ENCODE data around the gene HSPA1A. TPM values are rescaled to one million over a fixed set of nuclear protein-coding genes. Genes with fewer than 3 reads are reported as not detected.

Gene HSPA1A
- total and polyA plus RNA-seq, 9 of the 15 experiments (the other 6 are each of a cell fraction or from before 2014, with no cell fraction given): 2.2 to 273 (median 107) TPM

GRCh38 chr6:31795616-31796298, 19.6 kb upstream of the HSPA1A start, which contains the start of gene VARS1 (continued):
- no peak for TF ChIP-seq MGA (IDR thresholded peaks at IDR 0.05)
- 0 out of 2 replicates have a peak, but pooled peaks have one; percentile 47 for TF ChIP-seq SMAD3 (CRISPR knock-in tag; conservative IDR thresholded peaks at IDR 0.05)
- peak; percentile 84 for TF ChIP-seq JUND (IDR thresholded peaks at IDR 0.05; ENCODE audit: borderline replicate concordance, low read depth, low read length)
- peak; percentile 61; the same call in 1 of the 3 replicates for TF ChIP-seq JUND (tag; IDR thresholded peaks at IDR 0.05; ENCODE audit: borderline replicate concordance, low read depth, low read length)
- TF ChIP-seq, protein P1, sequence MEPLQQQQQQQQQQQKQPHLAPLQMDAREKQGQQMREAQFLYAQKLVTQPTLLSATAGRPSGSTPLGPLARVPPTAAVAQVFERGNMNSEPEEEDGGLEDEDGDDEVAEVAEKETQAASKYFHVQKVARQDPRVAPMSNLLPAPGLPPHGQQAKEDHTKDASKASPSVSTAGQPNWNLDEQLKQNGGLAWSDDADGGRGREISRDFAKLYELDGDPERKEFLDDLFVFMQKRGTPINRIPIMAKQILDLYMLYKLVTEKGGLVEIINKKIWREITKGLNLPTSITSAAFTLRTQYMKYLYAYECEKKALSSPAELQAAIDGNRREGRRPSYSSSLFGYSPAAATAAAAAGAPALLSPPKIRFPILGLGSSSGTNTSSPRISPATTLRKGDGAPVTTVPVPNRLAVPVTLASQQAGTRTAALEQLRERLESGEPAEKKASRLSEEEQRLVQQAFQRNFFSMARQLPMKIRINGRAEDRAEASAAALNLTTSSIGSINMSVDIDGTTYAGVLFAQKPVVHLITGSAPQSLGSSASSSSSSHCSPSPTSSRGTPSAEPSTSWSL (CRISPR knock-in tag; IDR thresholded peaks at IDR 0.05; ENCODE audit: borderline replicate concordance): no peak; the same call in 1 of the 2 replicates
- no peak for TF ChIP-seq POLR2H (tag; IDR thresholded peaks at IDR 0.05; ENCODE audit: low read depth)
- TF ChIP-seq ZNF140 (CRISPR knock-in tag; IDR thresholded peaks at IDR 0.05): no peak
- peak; percentile 99 for TF ChIP-seq ELF2 (CRISPR knock-in tag; IDR thresholded peaks at IDR 0.05)
- no peak for TF ChIP-seq ZNF165 (CRISPR knock-in tag; IDR thresholded peaks at IDR 0.05; ENCODE audit: borderline replicate concordance)
- no peak; the same call in 1 of the 2 replicates for TF ChIP-seq GTF2A2 (tag; IDR thresholded peaks at IDR 0.05)
- no peak for TF ChIP-seq POLR3G (IDR thresholded peaks at IDR 0.05; ENCODE audit: extremely low read depth, insufficient read length, insufficient replicate concordance)
- peak; percentile 18; the same call in 1 of the 2 replicates for TF ChIP-seq ELK3 (CRISPR knock-in tag; IDR thresholded peaks at IDR 0.05)
- 0 out of 2 replicates have a peak, but pooled peaks have one; percentile 22 for TF ChIP-seq CBFA2T2 (conservative IDR thresholded peaks at IDR 0.05)
